Osteocyte (in vitro differentiated cells): ENCODE results near the gene NFIL3. TPM values are rescaled to one million over a fixed set of nuclear protein-coding genes. Genes with fewer than 3 reads are reported as not detected.

Experiments
- DNase-seq: peaks from one replicate; pipeline ENCODE4 v3.0.0; 2021; ENCODE audit warnings: mixed read lengths; ENCODE audit not compliant: unreplicated experiment; ENCODE audit errors: extremely low spot score
- H3K27ac Mint-ChIP-seq: one replicate; pipeline ENCODE4 v1.8.0; 2021; ENCODE audit warnings: mild to moderate bottlenecking, mixed read lengths; ENCODE audit not compliant: unreplicated experiment
- H3K27me3 Mint-ChIP-seq: one replicate; pipeline ENCODE4 v1.8.0; 2021; ENCODE audit warnings: mixed read lengths; ENCODE audit not compliant: unreplicated experiment
- H3K36me3 Mint-ChIP-seq: one replicate; pipeline ENCODE4 v1.8.0; 2021; ENCODE audit warnings: mixed read lengths; ENCODE audit not compliant: unreplicated experiment
- H3K4me1 Mint-ChIP-seq: one replicate; pipeline ENCODE4 v1.8.0; 2021; ENCODE audit warnings: mixed read lengths; ENCODE audit not compliant: unreplicated experiment
- H3K4me3 Mint-ChIP-seq: one replicate; pipeline ENCODE4 v1.8.0; 2021; ENCODE audit warnings: mild to moderate bottlenecking, moderate library complexity, mixed read lengths; ENCODE audit not compliant: unreplicated experiment
- H3K9me3 Mint-ChIP-seq: one replicate; pipeline ENCODE4 v1.8.0; 2021; ENCODE audit warnings: mixed read lengths; ENCODE audit not compliant: unreplicated experiment
- total RNA-seq: library from RNA; stranded (reverse); gene quantifications from 2 replicates; pipeline ENCODE4 v1.2.1, GENCODE V29; 2021
- TF ChIP-seq, protein P1 (sequence below): fragments of 200-600 bp; sonication (generic); IDR thresholded peaks from 2 replicates; pipeline ENCODE4 v1.5.0; 2021; ENCODE audit warnings: antibody characterized with exemption, mild to moderate bottlenecking, moderate library complexity

Gene NFIL3
- total RNA-seq, 1 donor from 2014 or later = 24.0 TPM

GRCh38 chr9:91451431-91452270 lies 28.0 kb upstream of the NFIL3 start:
- no peak for DNase-seq
- Mint-ChIP-seq H3K36me3 (no peaks in the 10 kb centered on the region), H3K4me3 (no peak overlapping the region), H3K27me3 (peaks cover 3% of the 10 kb centered on the region), H3K4me1 (no peaks in the 10 kb centered on the region), H3K9me3 (peaks cover 10% of the 10 kb centered on the region), H3K27ac (no peak overlapping the region)
- TF ChIP-seq, protein P1, sequence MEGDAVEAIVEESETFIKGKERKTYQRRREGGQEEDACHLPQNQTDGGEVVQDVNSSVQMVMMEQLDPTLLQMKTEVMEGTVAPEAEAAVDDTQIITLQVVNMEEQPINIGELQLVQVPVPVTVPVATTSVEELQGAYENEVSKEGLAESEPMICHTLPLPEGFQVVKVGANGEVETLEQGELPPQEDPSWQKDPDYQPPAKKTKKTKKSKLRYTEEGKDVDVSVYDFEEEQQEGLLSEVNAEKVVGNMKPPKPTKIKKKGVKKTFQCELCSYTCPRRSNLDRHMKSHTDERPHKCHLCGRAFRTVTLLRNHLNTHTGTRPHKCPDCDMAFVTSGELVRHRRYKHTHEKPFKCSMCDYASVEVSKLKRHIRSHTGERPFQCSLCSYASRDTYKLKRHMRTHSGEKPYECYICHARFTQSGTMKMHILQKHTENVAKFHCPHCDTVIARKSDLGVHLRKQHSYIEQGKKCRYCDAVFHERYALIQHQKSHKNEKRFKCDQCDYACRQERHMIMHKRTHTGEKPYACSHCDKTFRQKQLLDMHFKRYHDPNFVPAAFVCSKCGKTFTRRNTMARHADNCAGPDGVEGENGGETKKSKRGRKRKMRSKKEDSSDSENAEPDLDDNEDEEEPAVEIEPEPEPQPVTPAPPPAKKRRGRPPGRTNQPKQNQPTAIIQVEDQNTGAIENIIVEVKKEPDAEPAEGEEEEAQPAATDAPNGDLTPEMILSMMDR = no peak

DNA sequence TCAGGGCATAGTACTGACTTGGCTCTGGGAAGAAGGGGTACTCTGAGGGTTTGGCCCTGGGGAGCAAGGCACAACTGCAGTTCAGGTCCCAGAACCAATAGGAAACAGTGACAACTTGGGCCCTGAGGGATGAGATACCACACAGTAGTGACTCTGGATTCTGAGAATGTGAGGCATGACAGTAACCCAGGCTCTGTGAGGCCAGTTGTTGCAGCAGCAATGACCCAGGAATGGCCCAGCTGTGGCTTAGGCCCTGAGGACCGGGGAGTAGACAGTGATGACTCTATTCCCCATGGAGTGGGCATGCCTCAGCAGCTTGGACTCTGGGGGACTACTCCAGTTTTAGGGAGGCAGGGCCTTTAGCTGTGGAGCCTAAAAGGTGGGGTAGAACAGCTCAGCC lies 21.5 kb upstream of the NFIL3 start:
- no peaks in the 10 kb centered on the region for H3K4me1 Mint-ChIP-seq
- peaks cover 10% of the 10 kb centered on the region for H3K27me3 Mint-ChIP-seq
- TF ChIP-seq, protein P1 = no peak
- H3K9me3 Mint-ChIP-seq = peaks cover 15% of the 10 kb centered on the region
- no peak for DNase-seq
- no peak overlapping the region for H3K27ac Mint-ChIP-seq
- peaks cover 6% of the 10 kb centered on the region for H3K36me3 Mint-ChIP-seq
- H3K4me3 Mint-ChIP-seq = no peak overlapping the region

- Mint-ChIP-seq H3K4me1 (no peaks in the 10 kb centered on the region), H3K4me3 (no peak overlapping the region), H3K27ac (no peak overlapping the region), H3K9me3 (peaks cover 15% of the 10 kb centered on the region), H3K27me3 (peaks cover 17% of the 10 kb centered on the region), H3K36me3 (peaks cover 6% of the 10 kb centered on the region)
- no peak for DNase-seq
- TF ChIP-seq, protein P1 = no peak
Measured at GRCh38 chr9:91443994-91444392, 20.4 kb upstream of the NFIL3 start.

GRCh38 chr9:91443321-91443993 lies 19.8 kb upstream of the NFIL3 start:
- DNase-seq = no peak
- Mint-ChIP-seq H3K27ac (no peak overlapping the region), H3K9me3 (peaks cover 15% of the 10 kb centered on the region), H3K36me3 (peaks cover 6% of the 10 kb centered on the region), H3K4me3 (no peak overlapping the region), H3K4me1 (no peaks in the 10 kb centered on the region), H3K27me3 (peaks cover 22% of the 10 kb centered on the region)
- TF ChIP-seq, protein P1 = no peak

- Mint-ChIP-seq H3K27ac (no peak overlapping the region), H3K4me1 (peaks cover 8% of the 10 kb centered on the region), H3K27me3 (peaks cover 24% of the 10 kb centered on the region), H3K4me3 (no peak overlapping the region), H3K9me3 (peaks cover 3% of the 10 kb centered on the region), H3K36me3 (no peaks in the 10 kb centered on the region)
- DNase-seq = no peak
- TF ChIP-seq, protein P1 = no peak
Measured at GRCh38 chr9:91436841-91437240, 13.2 kb upstream of the NFIL3 start.
